K562 (cell line): Measurements from ENCODE around the gene MINDY4. TPM values are rescaled to one million over a fixed set of nuclear protein-coding genes. Genes with fewer than 3 reads are reported as not detected.

Experiments used
- CBFA2T2 ChIP-seq: fragments of 450-650 bp; conservative IDR thresholded peaks from 2 replicates; pipeline ENCODE4 v1.6.1; 2017; ENCODE audit warnings: mild to moderate bottlenecking
- CBFA2T3 ChIP-seq: fragments of 450-650 bp; IDR thresholded peaks from 2 replicates; pipeline ENCODE4 v1.6.1; 2017
- CHCHD3 ChIP-seq: fragments of 250-450 bp; sonication (Bioruptor Pico); IDR thresholded peaks from 2 replicates; pipeline ENCODE4 v2.1.2; 2022; ENCODE audit warnings: mild to moderate bottlenecking
- ETV5 ChIP-seq: sonication (generic); formaldehyde crosslinking; IDR thresholded peaks from 2 replicates; pipeline ENCODE4 v1.4.0; 2020; ENCODE audit warnings: low read depth, mild to moderate bottlenecking, missing genetic modification reagents
- HLTF ChIP-seq: fragments of 450-650 bp; IDR thresholded peaks from 2 replicates; pipeline ENCODE4 v1.6.1; 2016
- MTA2 ChIP-seq: fragments of 450-650 bp; IDR thresholded peaks from 2 replicates; pipeline ENCODE4 v1.6.1; 2016; ENCODE audit warnings: low read depth
- NFRKB ChIP-seq: fragments of 450-650 bp; IDR thresholded peaks from 2 replicates; pipeline ENCODE4 v1.6.1; 2016; ENCODE audit warnings: low read depth
- PREB ChIP-seq: sonication (generic); formaldehyde crosslinking; IDR thresholded peaks from 2 replicates; pipeline ENCODE4 v1.8.1; 2023; ENCODE audit warnings: mild to moderate bottlenecking, missing genetic modification reagents
- SREBF1 ChIP-seq: fragments of 150-350 bp; IDR thresholded peaks from 2 replicates; pipeline ENCODE4 v1.6.1; 2014; ENCODE audit warnings: antibody characterized with exemption, low read depth, low read length, borderline replicate concordance
- VEZF1 ChIP-seq: fragments of 200-800 bp; sonication (Bioruptor generic); IDR thresholded peaks from 2 replicates; pipeline ENCODE4 v1.6.1; 2017; ENCODE audit warnings: missing genetic modification characterization, missing compliant biosample characterization
- ZFP36 ChIP-seq: fragments of 150-350 bp; IDR thresholded peaks from 2 replicates; pipeline ENCODE4 v1.6.1; 2018; ENCODE audit warnings: low read length, low read depth; ENCODE audit not compliant: partially characterized antibody
- ZNF639 ChIP-seq, 2 experiments: fragments of 200-800 bp in 1 of 2; sonication (Bioruptor generic) in 1 of 2; sonication (generic) in 1 of 2; formaldehyde crosslinking in 1 of 2; IDR thresholded peaks in 1 of 2; conservative IDR thresholded peaks in 1 of 2; 2 replicates each; pipeline versions ENCODE4 v1.5.0 to v1.6.1; 2016 to 2020; ENCODE audit warnings: missing compliant biosample characterization in 1 of 2, missing genetic modification characterization in 1 of 2, missing genetic modification reagents in 1 of 2
- ZSCAN29 ChIP-seq: fragments of 450-650 bp; IDR thresholded peaks from 2 replicates; pipeline ENCODE4 v1.6.1; 2017
- polyA plus RNA-seq, 8 experiments: library from polyadenylated mRNA; depleted of rRNA in 4 of 8; stranded (reverse) in 5 of 8; unstranded in 3 of 8; fragments of >200 nt; fragmentation: Nextera tagmentation in 2 of 8; fragmentation: Illumina TruSeq in 1 of 8; extraction: Ambion mirVana in 2 of 8; extraction: Trizol in 1 of 8; gene quantifications; 2 replicates each; pipeline versions ENCODE4 v1.2.1 to v1.2.3, GENCODE V29; 2011 to 2014; ENCODE audit warnings: inconsistent platforms in 1 of 8, missing spikeins in 1 of 8
- total RNA-seq, 7 experiments: library from RNA; depleted of rRNA in 6 of 7; stranded (reverse); fragments of >200 nt in 6 of 7; fragmentation: Illumina TruSeq in 2 of 7; extraction: Trizol in 2 of 7; gene quantifications; 2 replicates each; pipeline versions ENCODE4 v1.2.1 to v1.2.3, GENCODE V29; 2011 to 2021; ENCODE audit warnings: low replicate concordance in 1 of 7
- TF ChIP-seq, protein P1 (sequence below), 2 experiments: fragments of 250-450 bp in 1 of 2; fragments of 450-650 bp in 1 of 2; sonication (Bioruptor Pico) in 1 of 2; IDR thresholded peaks; 2 replicates each; pipeline versions ENCODE4 v1.6.1 to v1.8.0; 2016 to 2021; ENCODE audit warnings: mild to moderate bottlenecking in 2 of 2, moderate library complexity in 2 of 2, missing compliant biosample characterization in 1 of 2, missing genetic modification characterization in 1 of 2
- TF ChIP-seq, protein P2 (sequence below): fragments of 450-650 bp; IDR thresholded peaks from 2 replicates; pipeline ENCODE4 v1.6.1; 2016; ENCODE audit warnings: missing biosample characterization, missing genetic modification characterization
- TF ChIP-seq, protein P3 (sequence below): fragments of 450-650 bp; formaldehyde crosslinking; IDR thresholded peaks from 2 replicates; pipeline ENCODE4 v1.4.0; 2022; ENCODE audit warnings: missing genetic modification characterization
- TF ChIP-seq, protein P4 (sequence below): fragments of 450-650 bp; IDR thresholded peaks from 2 replicates; pipeline ENCODE4 v1.6.1; 2016; ENCODE audit warnings: mild to moderate bottlenecking

MINDY4 gene
- total and polyA plus RNA-seq, 9 of the 15 experiments (the other 6 are each of a cell fraction or from before 2014, with no cell fraction given) = 2.1 to 16.7 (median 11.0) TPM

DNA sequence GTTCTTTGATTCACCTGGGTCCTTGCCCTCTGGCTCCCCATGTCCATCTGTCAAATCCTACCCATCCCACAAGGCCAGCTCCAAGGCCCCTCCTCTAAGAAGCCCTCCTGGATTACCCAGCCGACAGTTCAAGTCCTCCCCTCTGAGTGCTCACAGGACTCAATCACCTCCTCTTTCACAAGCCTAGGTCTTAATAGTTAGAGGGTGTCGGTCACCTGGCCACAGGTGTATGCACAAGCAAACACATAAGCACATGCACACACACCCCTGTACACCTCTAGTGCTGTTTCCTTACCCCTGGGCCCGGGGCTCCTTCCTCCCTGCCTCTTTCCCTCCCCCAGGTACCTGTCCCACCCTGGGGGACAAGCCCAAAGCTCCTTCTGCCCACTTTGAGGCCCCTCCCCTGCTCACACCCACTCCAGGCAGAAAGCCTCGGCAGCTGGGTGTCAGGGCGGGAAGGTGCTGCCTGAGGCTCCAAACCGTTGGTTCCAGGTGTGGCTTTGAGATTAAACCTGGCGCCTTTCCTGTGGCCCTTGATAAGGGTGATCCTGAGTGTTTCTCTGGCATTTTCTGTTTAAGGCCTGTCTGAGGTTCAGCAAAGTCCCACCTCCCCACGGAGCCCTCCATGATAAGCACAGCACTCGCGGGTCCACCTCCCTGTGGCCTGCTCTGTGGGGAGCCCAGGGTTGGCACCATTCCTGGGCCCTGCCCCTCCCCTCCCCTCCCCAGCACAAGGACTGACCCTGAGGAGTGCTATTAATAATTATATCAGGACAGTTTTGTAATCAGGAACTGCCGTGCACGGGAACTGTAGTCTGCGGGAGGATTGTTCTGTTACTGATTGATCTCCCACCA, 125.8 kb downstream of the MINDY4 start (continued):
- TF ChIP-seq ZNF639 (CRISPR knock-in tag; conservative IDR thresholded peaks at IDR 0.05 in 1 of 2, IDR thresholded peaks at IDR 0.05 in 1 of 2) (no peak), HLTF (no peak), SREBF1 (no peak), CBFA2T2 (peak; percentile 94), MTA2 (peak; percentile 84), ZSCAN29 (no peak), NFRKB (no peak), CBFA2T3 (peak; percentile 96), VEZF1 (CRISPR knock-in tag) (peak; percentile 60), PREB (no peak), ETV5 (no peak), ZFP36 (peak; percentile 95), CHCHD3 (CRISPR knock-in tag) (no peak)
- TF ChIP-seq, protein P1, sequence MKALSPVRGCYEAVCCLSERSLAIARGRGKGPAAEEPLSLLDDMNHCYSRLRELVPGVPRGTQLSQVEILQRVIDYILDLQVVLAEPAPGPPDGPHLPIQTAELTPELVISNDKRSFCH (CRISPR knock-in tag; IDR thresholded peaks at IDR 0.05) = no peak
- TF ChIP-seq, protein P1 (tag; IDR thresholded peaks at IDR 0.05) = no peak
- TF ChIP-seq, protein P2, sequence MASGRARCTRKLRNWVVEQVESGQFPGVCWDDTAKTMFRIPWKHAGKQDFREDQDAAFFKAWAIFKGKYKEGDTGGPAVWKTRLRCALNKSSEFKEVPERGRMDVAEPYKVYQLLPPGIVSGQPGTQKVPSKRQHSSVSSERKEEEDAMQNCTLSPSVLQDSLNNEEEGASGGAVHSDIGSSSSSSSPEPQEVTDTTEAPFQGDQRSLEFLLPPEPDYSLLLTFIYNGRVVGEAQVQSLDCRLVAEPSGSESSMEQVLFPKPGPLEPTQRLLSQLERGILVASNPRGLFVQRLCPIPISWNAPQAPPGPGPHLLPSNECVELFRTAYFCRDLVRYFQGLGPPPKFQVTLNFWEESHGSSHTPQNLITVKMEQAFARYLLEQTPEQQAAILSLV (tag) = no peak
- TF ChIP-seq, protein P3, sequence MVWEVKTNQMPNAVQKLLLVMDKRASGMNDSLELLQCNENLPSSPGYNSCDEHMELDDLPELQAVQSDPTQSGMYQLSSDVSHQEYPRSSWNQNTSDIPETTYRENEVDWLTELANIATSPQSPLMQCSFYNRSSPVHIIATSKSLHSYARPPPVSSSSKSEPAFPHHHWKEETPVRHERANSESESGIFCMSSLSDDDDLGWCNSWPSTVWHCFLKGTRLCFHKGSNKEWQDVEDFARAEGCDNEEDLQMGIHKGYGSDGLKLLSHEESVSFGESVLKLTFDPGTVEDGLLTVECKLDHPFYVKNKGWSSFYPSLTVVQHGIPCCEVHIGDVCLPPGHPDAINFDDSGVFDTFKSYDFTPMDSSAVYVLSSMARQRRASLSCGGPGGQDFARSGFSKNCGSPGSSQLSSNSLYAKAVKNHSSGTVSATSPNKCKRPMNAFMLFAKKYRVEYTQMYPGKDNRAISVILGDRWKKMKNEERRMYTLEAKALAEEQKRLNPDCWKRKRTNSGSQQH (CRISPR knock-in tag) = no peak
- TF ChIP-seq, protein P4, sequence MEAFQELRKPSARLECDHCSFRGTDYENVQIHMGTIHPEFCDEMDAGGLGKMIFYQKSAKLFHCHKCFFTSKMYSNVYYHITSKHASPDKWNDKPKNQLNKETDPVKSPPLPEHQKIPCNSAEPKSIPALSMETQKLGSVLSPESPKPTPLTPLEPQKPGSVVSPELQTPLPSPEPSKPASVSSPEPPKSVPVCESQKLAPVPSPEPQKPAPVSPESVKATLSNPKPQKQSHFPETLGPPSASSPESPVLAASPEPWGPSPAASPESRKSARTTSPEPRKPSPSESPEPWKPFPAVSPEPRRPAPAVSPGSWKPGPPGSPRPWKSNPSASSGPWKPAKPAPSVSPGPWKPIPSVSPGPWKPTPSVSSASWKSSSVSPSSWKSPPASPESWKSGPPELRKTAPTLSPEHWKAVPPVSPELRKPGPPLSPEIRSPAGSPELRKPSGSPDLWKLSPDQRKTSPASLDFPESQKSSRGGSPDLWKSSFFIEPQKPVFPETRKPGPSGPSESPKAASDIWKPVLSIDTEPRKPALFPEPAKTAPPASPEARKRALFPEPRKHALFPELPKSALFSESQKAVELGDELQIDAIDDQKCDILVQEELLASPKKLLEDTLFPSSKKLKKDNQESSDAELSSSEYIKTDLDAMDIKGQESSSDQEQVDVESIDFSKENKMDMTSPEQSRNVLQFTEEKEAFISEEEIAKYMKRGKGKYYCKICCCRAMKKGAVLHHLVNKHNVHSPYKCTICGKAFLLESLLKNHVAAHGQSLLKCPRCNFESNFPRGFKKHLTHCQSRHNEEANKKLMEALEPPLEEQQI = no peak
